Gastrocnemius medialis (tissue), 4 donors: Measurements from ENCODE around the gene NDRG2.

Experiments used
- CTCF ChIP-seq, 5 experiments: fragments of 450-650 bp in 3 of 5; fragments of 200-600 bp in 2 of 5; sonication (generic) in 2 of 5; IDR thresholded peaks in 4 of 5; conservative IDR thresholded peaks in 1 of 5; 1 replicate in 4 of 5; 2 replicates in 1 of 5; pipeline ENCODE4 v1.5.1; 2016 to 2019; ENCODE audit warnings: antibody characterized with exemption in 5 of 5, mild to moderate bottlenecking in 3 of 5, moderate library complexity in 3 of 5
- POLR2A ChIP-seq, 2 donors: fragments of 450-650 bp; IDR thresholded peaks; one replicate each; pipeline ENCODE4 v1.6.1; 2017; ENCODE audit warnings: antibody characterized with exemption in 2 of 2, mild to moderate bottlenecking in 2 of 2, moderate library complexity in 2 of 2

GRCh38 chr14:21019366-21019765 is 5.5 kb downstream of the NDRG2 start:
- no peak for TF ChIP-seq POLR2A (IDR thresholded peaks at IDR 0.05)
- TF ChIP-seq CTCF (IDR thresholded peaks at IDR 0.05 in 4 of 5, conservative IDR thresholded peaks at IDR 0.05 in 1 of 5) = no peak
